Right lobe of liver (tissue), 6 donors: Measurements from ENCODE around the gene KIF14. TPM values are rescaled to one million over a fixed set of nuclear protein-coding genes. Genes with fewer than 3 reads are reported as not detected.
"Not testable (repeated sequence)": the region's sequence is repeated elsewhere in the genome, so short reads cannot be mapped to it uniquely, and the experiment has no call there.

Experiments
- ATAC-seq, 4 donors: fragments of 200-7000 bp; cut with Tn5 transposase; one replicate each; pipeline ENCODE4 v1.9.1; 2020; ENCODE audit warnings: mild to moderate bottlenecking in 4 of 4, moderate library complexity in 4 of 4
- DNase-seq, 3 donors: peaks; one replicate each; pipeline ENCODE4 v3.0.0-alpha.2; 2020
- H3K27ac ChIP-seq, 3 donors: fragments of 200-600 bp; one replicate each; pipeline ENCODE4 v1.8.0; 2022
- H3K27me3 ChIP-seq, 2 donors: fragments of 200-600 bp; one replicate each; pipeline ENCODE4 v1.8.0; 2022
- H3K36me3 ChIP-seq, 4 donors: fragments of 200-600 bp; sonication (generic) in 1 of 4; one replicate each; pipeline versions ENCODE4 v1.5.1 to v1.8.0; 2017 to 2022; ENCODE audit warnings: control low read depth in 1 of 4
- H3K4me1 ChIP-seq, 4 donors: fragments of 200-600 bp; sonication (generic) in 1 of 4; one replicate each; pipeline versions ENCODE4 v1.5.1 to v1.8.0; 2017 to 2022; ENCODE audit warnings: control low read depth in 1 of 4
- H3K4me3 ChIP-seq, 3 donors: fragments of 200-600 bp; one replicate each; pipeline ENCODE4 v1.8.0; 2022
- H3K9me3 ChIP-seq, 4 donors: fragments of 200-600 bp; sonication (generic) in 1 of 4; one replicate each; pipeline versions ENCODE4 v1.5.1 to v1.8.0; 2017 to 2022; ENCODE audit warnings: control low read depth in 1 of 4
- POLR2A ChIP-seq: fragments of 450-650 bp; IDR thresholded peaks from one replicate; pipeline ENCODE4 v1.6.1; 2017; ENCODE audit warnings: antibody characterized with exemption, mild to moderate bottlenecking
- WGBS: methylation state at CpG from one replicate; pipeline ENCODE4 v1.1.6; 2018; ENCODE audit warnings: low coverage, low lambda C conversion rate; ENCODE audit not compliant: insufficient coverage; ENCODE audit errors: missing lambda C conversion rate; 5-methylcytosine and 5-hydroxymethylcytosine counted together
- intact Hi-C, 2 donors: fragments of 100-400 bp; cut with DNase I; formaldehyde crosslinking; loops; one replicate each; pipeline versions ENCODE4 v1.11.2 to v1.14.1; 2022
- total RNA-seq, 6 experiments: library from RNA; depleted of rRNA in 2 of 6; stranded (reverse); fragments of >200 nt in 2 of 6; fragmentation: NEBNext Ultra II Directional in 3 of 6; extraction: Animal tissue kit (Norgen Biotek cat#: 25700) in 3 of 6; gene quantifications; one replicate each; pipeline versions ENCODE4 v1.1.0 to v1.2.4, GENCODE V29; 2016 to 2023
- TF ChIP-seq, protein P1 (sequence below), 4 donors: fragments of 200-600 bp in 3 of 4; fragments of 450-650 bp in 1 of 4; IDR thresholded peaks; one replicate each; pipeline versions ENCODE4 v1.5.1 to v1.8.0; 2016 to 2022; ENCODE audit warnings: antibody characterized with exemption in 4 of 4, mild to moderate bottlenecking in 2 of 4
- donor health status: DM: no; HTN: yes; CAD: no.
- donor health status: DM: no; HTN: no; CAD: no.
- donor health status: DM: no; HTN: no; CAD: no.
- donor health status: DM: no; HTN: yes; CAD: no.
- donor health status: DM: no; HTN: yes; CAD: no.

KIF14 gene
- total RNA-seq, 6 experiments from 2014 or later: 0.15 to 0.49 (median 0.38) TPM

DNA sequence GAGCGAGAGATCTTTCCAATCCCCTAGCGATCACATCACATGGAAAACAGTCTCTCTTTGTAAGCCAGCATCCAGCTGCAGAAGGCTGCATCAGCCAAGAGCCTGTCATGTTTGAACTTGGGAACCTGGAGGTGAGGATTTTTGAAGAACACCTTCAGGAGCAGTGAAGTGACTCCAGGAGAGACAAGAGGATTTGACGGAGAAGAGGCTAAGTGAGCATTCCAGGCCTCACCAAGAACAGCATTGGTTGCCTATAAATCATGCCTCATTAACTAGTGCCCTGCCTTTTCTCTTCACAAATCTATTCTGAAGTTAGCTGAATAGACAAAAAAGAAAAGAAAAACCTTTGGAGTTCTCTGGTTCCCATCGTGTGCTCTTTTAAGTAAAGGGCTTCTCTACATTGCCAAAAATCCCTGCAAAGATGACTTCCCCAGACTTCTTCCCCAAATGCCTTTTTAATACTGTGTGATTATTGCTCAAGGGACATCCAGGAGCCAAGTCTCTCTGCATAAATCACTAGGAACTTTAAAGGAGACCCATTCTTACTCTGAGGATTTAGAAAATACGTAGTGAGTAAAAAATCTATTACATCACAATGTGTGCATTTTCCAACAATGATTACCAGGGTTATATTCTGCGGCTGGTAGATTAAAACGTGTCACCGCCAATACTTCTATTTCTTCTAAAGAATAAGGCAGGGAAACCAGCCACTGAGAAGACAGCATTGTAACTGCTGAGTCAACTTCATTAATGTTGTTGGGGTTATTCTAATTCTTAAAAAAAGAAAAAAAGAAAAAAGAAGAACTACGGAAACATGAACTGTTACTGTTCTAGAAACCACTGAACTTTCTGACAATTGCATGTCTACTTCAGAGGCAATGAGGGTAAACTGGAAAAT lies 95.2 kb downstream of the KIF14 start:
- Histone ChIP-seq H3K27ac (no peak overlapping the region), H3K4me1 (no peaks in the 10 kb centered on the region), H3K36me3 (no peaks in the 10 kb centered on the region), H3K9me3 (no peaks in the 10 kb centered on the region), H3K4me3 (no peak overlapping the region), H3K27me3 (no peaks in the 10 kb centered on the region)
- intact Hi-C loops: no loop called here
- TF ChIP-seq, protein P1, sequence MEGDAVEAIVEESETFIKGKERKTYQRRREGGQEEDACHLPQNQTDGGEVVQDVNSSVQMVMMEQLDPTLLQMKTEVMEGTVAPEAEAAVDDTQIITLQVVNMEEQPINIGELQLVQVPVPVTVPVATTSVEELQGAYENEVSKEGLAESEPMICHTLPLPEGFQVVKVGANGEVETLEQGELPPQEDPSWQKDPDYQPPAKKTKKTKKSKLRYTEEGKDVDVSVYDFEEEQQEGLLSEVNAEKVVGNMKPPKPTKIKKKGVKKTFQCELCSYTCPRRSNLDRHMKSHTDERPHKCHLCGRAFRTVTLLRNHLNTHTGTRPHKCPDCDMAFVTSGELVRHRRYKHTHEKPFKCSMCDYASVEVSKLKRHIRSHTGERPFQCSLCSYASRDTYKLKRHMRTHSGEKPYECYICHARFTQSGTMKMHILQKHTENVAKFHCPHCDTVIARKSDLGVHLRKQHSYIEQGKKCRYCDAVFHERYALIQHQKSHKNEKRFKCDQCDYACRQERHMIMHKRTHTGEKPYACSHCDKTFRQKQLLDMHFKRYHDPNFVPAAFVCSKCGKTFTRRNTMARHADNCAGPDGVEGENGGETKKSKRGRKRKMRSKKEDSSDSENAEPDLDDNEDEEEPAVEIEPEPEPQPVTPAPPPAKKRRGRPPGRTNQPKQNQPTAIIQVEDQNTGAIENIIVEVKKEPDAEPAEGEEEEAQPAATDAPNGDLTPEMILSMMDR (IDR thresholded peaks at IDR 0.05): no peak
- no peak for TF ChIP-seq POLR2A
- DNase-seq (no peak), ATAC-seq (peak in 1 of 4 donors; percentile 43)
- WGBS: 46% methylated on average over 7 of the region's 9 CpGs

DNA sequence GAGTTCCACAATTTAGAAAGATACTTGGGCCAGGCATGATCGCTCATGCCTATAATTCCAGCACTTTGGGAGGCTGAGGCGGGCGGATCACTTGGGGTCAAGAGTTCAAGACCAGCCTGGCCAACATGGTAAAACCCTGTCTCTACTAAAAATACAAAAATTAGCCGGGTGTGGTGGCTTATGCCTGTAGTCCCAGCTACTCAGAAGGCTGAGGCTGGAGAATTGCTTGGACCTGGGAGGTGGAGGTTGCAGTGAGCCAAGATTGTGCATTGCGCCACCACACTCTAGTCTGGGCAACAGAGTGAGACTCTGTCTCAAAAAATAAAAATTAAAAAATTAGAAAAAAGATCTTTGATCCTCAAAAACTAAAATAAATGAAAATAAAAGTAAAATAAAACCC lies 96.0 kb downstream of the KIF14 start:
- ATAC-seq, H3K36me3 ChIP-seq, H3K27ac ChIP-seq, H3K9me3 ChIP-seq, H3K4me3 ChIP-seq, H3K4me1 ChIP-seq, DNase-seq, intact Hi-C loops, H3K27me3 ChIP-seq: not testable (repeated sequence)
- WGBS: 97% methylated on average over 5 of the region's 5 CpGs

DNA sequence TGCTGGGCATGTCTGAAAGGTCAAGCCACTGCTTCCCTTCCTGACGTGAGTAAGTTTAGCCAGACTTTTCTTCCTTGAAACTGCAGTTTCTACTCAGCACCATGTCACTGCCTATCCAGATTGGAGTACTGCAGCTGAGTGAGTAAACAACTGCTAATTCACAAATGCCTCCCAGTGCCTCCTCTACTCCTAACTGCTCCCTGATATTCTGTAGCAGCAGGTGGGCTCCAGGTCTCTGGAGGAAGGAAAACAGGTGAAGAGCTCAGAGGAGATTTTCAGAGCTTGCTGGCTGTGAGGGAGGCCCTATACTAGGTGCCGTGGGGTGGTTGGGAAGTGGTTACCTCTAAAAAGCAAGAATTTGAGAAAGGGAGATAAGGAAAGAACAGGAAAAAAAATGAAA lies 96.5 kb downstream of the KIF14 start:
- Histone ChIP-seq H3K27me3 (no peaks in the 10 kb centered on the region), H3K9me3 (no peaks in the 10 kb centered on the region), H3K36me3 (no peaks in the 10 kb centered on the region), H3K4me1 (no peaks in the 10 kb centered on the region), H3K4me3 (no peak overlapping the region), H3K27ac (no peak overlapping the region)
- 65% methylated on average over 2 of the region's 2 CpGs for WGBS
- ATAC-seq: no peak
- intact Hi-C loops: no loop called here
- DNase-seq: no peak
- TF ChIP-seq, protein P1 (IDR thresholded peaks at IDR 0.05): no peak

DNA sequence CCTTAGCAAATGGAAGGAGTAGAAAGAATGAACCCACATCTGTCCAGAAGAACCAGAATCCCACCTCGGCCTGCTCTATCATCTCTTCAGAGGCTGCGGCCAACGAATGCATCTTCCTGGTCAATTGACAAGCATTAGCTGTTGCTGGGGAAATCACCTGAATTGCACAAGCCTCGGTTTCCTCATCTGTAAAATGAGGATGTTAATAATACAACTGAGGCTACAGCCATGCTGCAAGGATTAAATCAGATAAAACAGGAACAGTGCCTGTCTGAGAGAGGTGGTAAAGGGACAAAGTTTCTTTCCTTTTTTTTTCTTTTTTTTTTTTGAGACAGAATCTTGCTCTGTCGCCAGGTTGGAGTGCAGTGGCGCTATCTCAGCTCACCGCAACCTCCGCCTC lies 99.8 kb downstream of the KIF14 start:
- no peak for TF ChIP-seq POLR2A
- TF ChIP-seq, protein P1 (IDR thresholded peaks at IDR 0.05): no peak
- ATAC-seq (no peak), DNase-seq (no peak)

DNA sequence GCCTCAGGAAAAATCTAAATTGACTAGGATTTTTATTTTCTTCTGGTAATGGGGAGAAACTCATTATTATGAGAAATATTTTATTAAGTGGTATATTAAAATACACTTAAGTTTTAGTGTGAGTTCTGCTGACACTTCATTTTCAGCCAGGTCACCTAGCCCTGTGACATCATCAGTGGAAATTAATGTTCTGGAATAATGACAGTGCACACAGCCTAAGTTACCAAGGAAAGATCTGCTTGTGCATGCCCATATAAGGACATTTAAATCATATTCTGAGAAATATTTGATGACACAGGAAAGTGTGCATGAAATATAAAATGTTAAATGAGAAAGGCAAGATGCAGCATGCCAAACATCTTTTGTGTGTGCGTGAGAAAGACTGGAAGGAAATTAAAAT lies 102.0 kb downstream of the KIF14 start:
- no peak for TF ChIP-seq POLR2A
- TF ChIP-seq, protein P1 (IDR thresholded peaks at IDR 0.05): no peak
- no peaks in the 10 kb centered on the region for H3K36me3 ChIP-seq
- ATAC-seq: no peak
- H3K4me3 ChIP-seq: no peak overlapping the region
- H3K9me3 ChIP-seq: no peaks in the 10 kb centered on the region
- intact Hi-C loops: no loop called here
- no peak for DNase-seq
- H3K4me1 ChIP-seq: no peaks in the 10 kb centered on the region
- no peak overlapping the region for H3K27ac ChIP-seq
- WGBS: 90% methylated on average over 1 of the region's 1 CpG
- H3K27me3 ChIP-seq: no peaks in the 10 kb centered on the region

More for the DNA sequence above, 99.8 kb downstream of the KIF14 start:
- H3K27ac ChIP-seq: no peak overlapping the region
- no peaks in the 10 kb centered on the region for H3K4me1 ChIP-seq
- 80% methylated on average over 6 of the region's 8 CpGs for WGBS
- no peaks in the 10 kb centered on the region for H3K36me3 ChIP-seq
- H3K9me3 ChIP-seq: no peaks in the 10 kb centered on the region
- intact Hi-C loops: no loop called here
- no peak overlapping the region for H3K4me3 ChIP-seq
- H3K27me3 ChIP-seq: no peaks in the 10 kb centered on the region
